CD4-positive, alpha-beta T cell (primary cell): ENCODE measurements around the gene CASZ1. TPM values are rescaled to one million over a fixed set of nuclear protein-coding genes. Genes with fewer than 3 reads are reported as not detected.

Experiments used
- ATAC-seq: fragments of 200-7000 bp; cut with Tn5 transposase; one replicate; pipeline ENCODE4 v1.10.0; 2022; ENCODE audit warnings: mild to moderate bottlenecking; ENCODE audit not compliant: poor library complexity
- CTCF ChIA-PET: fragments of 350-600 bp; sonication (Branson Sonifier 250); formaldehyde crosslinking; loops from one replicate; lab custom pipeline; 2021; ENCODE audit warnings: antibody characterized with exemption, inconsistent platforms; lab: Charles Lee
- POLR2A ChIA-PET: fragments of 350-600 bp; sonication (Branson Sonifier 250); formaldehyde crosslinking; loops from one replicate; lab custom pipeline; 2021; ENCODE audit warnings: antibody characterized with exemption, inconsistent platforms; lab: Charles Lee
- DNase-seq, 14 experiments: peaks; one replicate each; pipeline ENCODE4 v3.0.0-alpha.2; 2013 to 2020; ENCODE audit warnings: mixed read lengths in 2 of 14
- H3K27ac ChIP-seq, 2 donors: one replicate each; pipeline versions ENCODE4 v1.5.1 to v1.7.0; 2013; ENCODE audit warnings: low read length in 2 of 2, low read depth in 1 of 2, mild to moderate bottlenecking in 1 of 2
- H3K27me3 ChIP-seq, 2 experiments: 1 replicate in 1 of 2; 2 replicates in 1 of 2; pipeline versions ENCODE4 v1.6.1 to v1.7.0; 2013; ENCODE audit warnings: low read length in 2 of 2, control low read depth in 1 of 2, mild to moderate bottlenecking in 1 of 2, moderate library complexity in 1 of 2; ENCODE audit not compliant: insufficient read depth in 2 of 2, control insufficient read depth in 1 of 2
- H3K36me3 ChIP-seq: one replicate; pipeline ENCODE4 v1.6.1; 2013; ENCODE audit warnings: low read length, control low read depth; ENCODE audit not compliant: insufficient read depth
- H3K4me1 ChIP-seq: one replicate; pipeline ENCODE4 v1.6.1; 2013; ENCODE audit warnings: low read length, control low read depth; ENCODE audit not compliant: insufficient read depth
- H3K4me3 ChIP-seq: one replicate; pipeline ENCODE4 v1.5.1; 2013; ENCODE audit warnings: mild to moderate bottlenecking, low read length, moderate library complexity
- H3K9me3 ChIP-seq, 2 experiments: 1 replicate in 1 of 2; 2 replicates in 1 of 2; pipeline versions ENCODE4 v1.6.1 to v1.7.0; 2013; ENCODE audit warnings: low read length in 2 of 2, mild to moderate bottlenecking in 2 of 2, control low read depth in 1 of 2, moderate library complexity in 1 of 2; ENCODE audit not compliant: control insufficient read depth in 1 of 2, insufficient read depth in 1 of 2
- H3K27ac Mint-ChIP-seq: one replicate; pipeline ENCODE4 v1.8.0; 2020; ENCODE audit warnings: mixed read lengths
- H3K27me3 Mint-ChIP-seq: one replicate; pipeline ENCODE4 v1.8.0; 2021; ENCODE audit warnings: mixed read lengths
- H3K36me3 Mint-ChIP-seq: one replicate; pipeline ENCODE4 v1.8.0; 2021; ENCODE audit warnings: low read depth, mixed read lengths
- H3K4me1 Mint-ChIP-seq: one replicate; pipeline ENCODE4 v1.8.0; 2021; ENCODE audit warnings: low read depth, mixed read lengths
- H3K4me3 Mint-ChIP-seq: one replicate; pipeline ENCODE4 v1.8.0; 2020; ENCODE audit warnings: mild to moderate bottlenecking, mixed read lengths
- H3K9me3 Mint-ChIP-seq: one replicate; pipeline ENCODE4 v1.8.0; 2020; ENCODE audit warnings: mixed read lengths
- intact Hi-C, 2 experiments: fragments of 100-400 bp; cut with DNase I in 1 of 2; cut with micrococcal nuclease in 1 of 2; formaldehyde crosslinking; loops; one replicate each; pipeline versions ENCODE4 v1.15.1 to v1.9.0; 2023 to 2025; cut with DNase I, micrococcal nuclease
- total RNA-seq, 174 experiments: library from RNA in 2 of 174; stranded (reverse) in 2 of 174; gene quantifications; one replicate each; pipeline ENCODE4 v1.2.3 and lab custom pipeline; 2021 to 2026
- TF ChIP-seq, protein P1 (sequence below): fragments of 200-600 bp; IDR thresholded peaks from one replicate; pipeline ENCODE4 v1.8.0; 2022; ENCODE audit warnings: antibody characterized with exemption, mild to moderate bottlenecking

The CASZ1 gene
- total RNA-seq, 2 experiments from 2014 or later, result 21.8 to 22.8 TPM

DNA sequence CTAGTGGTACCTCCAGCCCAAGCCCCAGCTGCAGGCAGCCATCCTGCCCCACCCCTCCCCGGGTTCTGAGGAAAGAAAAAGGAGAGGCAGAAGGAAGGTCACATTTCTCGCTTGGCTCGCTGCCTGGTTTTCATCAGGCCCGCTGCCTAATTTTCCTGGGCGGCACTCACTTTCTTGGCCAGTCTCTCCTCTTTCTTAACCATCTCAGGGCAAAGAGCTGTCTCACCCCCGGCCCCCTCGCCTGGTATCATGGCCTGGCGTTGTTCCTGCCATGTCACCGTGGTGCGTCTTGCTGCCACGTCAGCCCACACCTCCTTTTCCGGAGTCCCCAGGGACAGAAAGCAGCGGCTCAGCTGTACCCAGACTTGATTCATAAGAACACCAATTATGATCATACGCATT is 26.6 kb upstream of the CASZ1 start:
- POLR2A ChIA-PET, result no interaction called here
- H3K27ac Mint-ChIP-seq, result no peak overlapping the region
- CTCF ChIA-PET, result no interaction called here

DNA sequence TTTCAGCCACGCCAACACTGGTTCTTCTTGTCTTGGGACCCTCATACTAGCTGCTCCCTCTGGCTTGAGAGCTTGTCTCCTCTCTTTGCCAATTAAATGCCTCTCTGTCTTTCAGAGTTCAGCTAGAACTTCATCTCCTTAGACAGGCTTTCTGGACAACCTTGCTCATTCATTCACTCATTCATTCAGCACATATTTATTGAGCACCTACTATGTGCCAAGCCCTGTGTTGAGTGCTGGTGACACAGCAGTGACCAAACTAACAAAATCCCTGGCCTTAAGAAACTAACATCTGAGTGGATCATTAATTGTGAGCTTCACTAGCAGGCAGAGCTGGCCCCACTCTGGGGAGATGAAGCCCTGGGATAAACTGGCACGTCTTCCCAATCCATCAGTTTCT is 24.9 kb upstream of the CASZ1 start:
- no peak overlapping the region for H3K4me3 Mint-ChIP-seq
- H3K9me3 Mint-ChIP-seq, result no peaks in the 10 kb centered on the region
- H3K27ac Mint-ChIP-seq, result no peak overlapping the region
- H3K27ac ChIP-seq, result no peak overlapping the region
- DNase-seq (no peak), ATAC-seq (no peak)
- intact Hi-C loops, result no loop called here
- ChIA-PET POLR2A (no interaction called here), CTCF (no interaction called here)
- peaks cover 0 to 2% of the 10 kb centered on the region in 2 experiments for H3K27me3 ChIP-seq
- H3K27me3 Mint-ChIP-seq, result peaks cover 7% of the 10 kb centered on the region
- H3K36me3 ChIP-seq, result no peaks in the 10 kb centered on the region
- H3K4me3 ChIP-seq, result no peak overlapping the region
- H3K36me3 Mint-ChIP-seq, result no peaks in the 10 kb centered on the region
- no peaks in the 10 kb centered on the region for H3K9me3 ChIP-seq
- TF ChIP-seq, protein P1, sequence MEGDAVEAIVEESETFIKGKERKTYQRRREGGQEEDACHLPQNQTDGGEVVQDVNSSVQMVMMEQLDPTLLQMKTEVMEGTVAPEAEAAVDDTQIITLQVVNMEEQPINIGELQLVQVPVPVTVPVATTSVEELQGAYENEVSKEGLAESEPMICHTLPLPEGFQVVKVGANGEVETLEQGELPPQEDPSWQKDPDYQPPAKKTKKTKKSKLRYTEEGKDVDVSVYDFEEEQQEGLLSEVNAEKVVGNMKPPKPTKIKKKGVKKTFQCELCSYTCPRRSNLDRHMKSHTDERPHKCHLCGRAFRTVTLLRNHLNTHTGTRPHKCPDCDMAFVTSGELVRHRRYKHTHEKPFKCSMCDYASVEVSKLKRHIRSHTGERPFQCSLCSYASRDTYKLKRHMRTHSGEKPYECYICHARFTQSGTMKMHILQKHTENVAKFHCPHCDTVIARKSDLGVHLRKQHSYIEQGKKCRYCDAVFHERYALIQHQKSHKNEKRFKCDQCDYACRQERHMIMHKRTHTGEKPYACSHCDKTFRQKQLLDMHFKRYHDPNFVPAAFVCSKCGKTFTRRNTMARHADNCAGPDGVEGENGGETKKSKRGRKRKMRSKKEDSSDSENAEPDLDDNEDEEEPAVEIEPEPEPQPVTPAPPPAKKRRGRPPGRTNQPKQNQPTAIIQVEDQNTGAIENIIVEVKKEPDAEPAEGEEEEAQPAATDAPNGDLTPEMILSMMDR, result no peak
- no peaks in the 10 kb centered on the region for H3K4me1 Mint-ChIP-seq
- no peaks in the 10 kb centered on the region for H3K4me1 ChIP-seq

More for the DNA sequence above, 26.6 kb upstream of the CASZ1 start:
- intact Hi-C loops, result no loop called here
- Histone ChIP-seq H3K27ac (no peak overlapping the region), H3K27me3 (peaks cover 0 to 2% of the 10 kb centered on the region in 2 experiments), H3K9me3 (no peaks in the 10 kb centered on the region), H3K4me3 (no peak overlapping the region), H3K36me3 (no peaks in the 10 kb centered on the region), H3K4me1 (no peaks in the 10 kb centered on the region)
- Mint-ChIP-seq H3K4me1 (no peaks in the 10 kb centered on the region), H3K27me3 (peaks cover 17% of the 10 kb centered on the region), H3K4me3 (no peak overlapping the region), H3K9me3 (no peaks in the 10 kb centered on the region), H3K36me3 (no peaks in the 10 kb centered on the region)
- TF ChIP-seq, protein P1, result no peak
- ATAC-seq (no peak), DNase-seq (no peak)

DNA sequence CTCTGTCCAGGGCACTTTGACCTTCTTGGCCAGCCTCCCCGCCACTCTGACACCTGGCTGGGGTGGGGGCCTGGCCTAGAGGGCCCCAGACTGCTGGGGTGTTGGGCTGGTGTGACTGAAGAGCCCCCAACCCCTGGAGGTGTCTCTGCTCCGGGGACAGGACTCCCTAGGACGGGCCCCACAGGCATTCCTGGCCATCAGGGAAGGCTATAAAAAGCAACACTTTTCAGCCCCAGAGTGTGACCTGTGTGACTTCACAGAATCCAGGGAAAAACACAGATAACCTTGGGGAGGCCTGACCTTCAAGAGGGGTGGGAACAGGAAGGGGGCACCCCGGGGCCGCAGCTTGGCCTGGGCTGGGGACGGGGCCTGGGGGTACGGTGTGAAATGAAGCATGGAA is 24.0 kb upstream of the CASZ1 start:
- Mint-ChIP-seq H3K9me3 (no peaks in the 10 kb centered on the region), H3K27ac (no peak overlapping the region), H3K4me3 (no peak overlapping the region), H3K36me3 (no peaks in the 10 kb centered on the region), H3K4me1 (no peaks in the 10 kb centered on the region), H3K27me3 (peaks cover 4% of the 10 kb centered on the region)
- no peaks in the 10 kb centered on the region for H3K36me3 ChIP-seq
- ChIA-PET CTCF (no interaction called here), POLR2A (no interaction called here)
- H3K4me3 ChIP-seq, result no peak overlapping the region
- ATAC-seq (no peak), DNase-seq (no peak)
- H3K27me3 ChIP-seq, result peaks cover 0 to 2% of the 10 kb centered on the region in 2 experiments
- H3K9me3 ChIP-seq, result no peaks in the 10 kb centered on the region
- H3K27ac ChIP-seq, result no peak overlapping the region
- no peaks in the 10 kb centered on the region for H3K4me1 ChIP-seq
- TF ChIP-seq, protein P1, result no peak
- intact Hi-C loops, result no loop called here
